ENCODE data around the gene IGFALS. TPM values are rescaled to one million over a fixed set of nuclear protein-coding genes. Genes with fewer than 3 reads are reported as not detected.

Gene IGFALS
- total RNA-seq, 6 donors from 2014 or later: 1.0 to 11.5 (median 3.1) TPM

DNA sequence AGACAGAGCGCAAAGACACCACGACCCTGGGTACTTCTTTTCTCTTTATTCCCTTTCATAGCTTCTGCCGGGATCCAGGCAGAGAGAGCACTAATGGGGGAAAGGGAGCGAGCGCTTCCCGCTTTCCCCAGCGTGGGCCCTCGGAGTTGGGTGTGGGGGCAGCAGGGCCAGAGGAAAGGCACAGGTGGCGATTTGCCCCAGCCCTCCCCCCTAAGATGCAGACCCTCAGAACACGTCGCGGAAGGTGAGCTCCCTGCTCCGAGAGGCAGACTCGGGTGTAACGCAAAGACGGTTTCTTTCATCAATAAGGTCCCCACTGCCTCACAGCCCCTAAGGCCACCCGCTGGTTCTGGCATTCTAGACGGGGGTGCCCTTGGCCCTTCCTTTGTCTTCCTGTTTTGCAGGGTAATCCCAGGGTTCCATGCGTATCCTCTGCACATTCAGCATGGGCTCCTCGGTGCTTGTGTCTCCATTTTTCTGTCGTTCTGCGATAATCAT lies 21.6 kb downstream of the IGFALS start:
- Histone ChIP-seq H3K27ac (peak overlapping the region; percentile 89 to 98 (median 94)), H3K36me3 (peaks cover 5 to 51% (median 38%) of the 10 kb centered on the region in 4 donors), H3K9me3 (no peaks in the 10 kb centered on the region), H3K4me1 (peaks cover 31 to 52% (median 37%) of the 10 kb centered on the region in 4 donors), H3K27me3 (no peaks in the 10 kb centered on the region), H3K4me3 (peak overlapping the region; percentile 74 to 99 (median 98))
- DNase-seq (no peak), ATAC-seq (ENCODE audit: low FRiP score in 2 of 2) (no peak)
- no peak for TF ChIP-seq POLR2A (IDR thresholded peaks at IDR 0.05)
- no peak for TF ChIP-seq POLR2AphosphoS5 (IDR thresholded peaks at IDR 0.05)
- TF ChIP-seq CTCF (IDR thresholded peaks at IDR 0.05): no peak
- no peak for TF ChIP-seq EP300 (IDR thresholded peaks at IDR 0.05)
- WGBS, 2 donors: 9 to 21% methylated on average over 19 to 22 of the region's 22 CpGs

GRCh38 chr16:1771188-1771863 lies 22.2 kb downstream of the IGFALS start, which contains the start of gene NME3:
Gene NME3, minus strand, starts transcription at chr16:1771543. Its CDS starts 9 bp downstream, at chr16:1771534.
- peaks cover 4 to 51% (median 38%) of the 10 kb centered on the region in 4 donors for H3K36me3 ChIP-seq
- ATAC-seq (ENCODE audit: low FRiP score in 2 of 2): peak; percentile 35 to 80
- WGBS, 2 donors: 0 to 1% methylated on average over 11 to 37 of the region's 79 CpGs
- peak within 1 kb of the TSS; percentile 89 to 98 (median 94) for H3K27ac ChIP-seq
- H3K27me3 ChIP-seq: no peaks in the 10 kb centered on the region
- peaks cover 31 to 52% (median 37%) of the 10 kb centered on the region in 4 donors for H3K4me1 ChIP-seq
- no peak for TF ChIP-seq CTCF (IDR thresholded peaks at IDR 0.05)
- peak in 1 of 4 donors; percentile 7 for TF ChIP-seq POLR2A (IDR thresholded peaks at IDR 0.05)
- TF ChIP-seq POLR2AphosphoS5 (IDR thresholded peaks at IDR 0.05): no peak
- peak; percentile 82 to 98 for DNase-seq
- H3K9me3 ChIP-seq: no peaks in the 10 kb centered on the region
- H3K4me3 ChIP-seq: peak within 1 kb of the TSS; percentile 74 to 99 (median 98)

- 14 to 22% methylated on average over 10 to 53 of the region's 81 CpGs for WGBS, 2 donors
- H3K9me3 ChIP-seq: no peaks in the 10 kb centered on the region
- ATAC-seq (ENCODE audit: low FRiP score in 2 of 2) (peak in 1 of 2 donors; percentile 22), DNase-seq (peak; percentile 40 to 91)
- H3K36me3 ChIP-seq: peaks cover 10 to 51% (median 37%) of the 10 kb centered on the region in 4 donors
- H3K27me3 ChIP-seq: no peaks in the 10 kb centered on the region
- H3K27ac ChIP-seq: peak overlapping the region; percentile 89 to 98 (median 94)
- H3K4me3 ChIP-seq: peak overlapping the region; percentile 74 to 99 (median 98)
- H3K4me1 ChIP-seq: peaks cover 31 to 52% (median 37%) of the 10 kb centered on the region in 4 donors
- TF ChIP-seq EP300 (IDR thresholded peaks at IDR 0.05) (no peak), POLR2AphosphoS5 (IDR thresholded peaks at IDR 0.05) (peak in 1 of 2 donors; percentile 22)
These were observed 22.9 kb downstream of the IGFALS start for GRCh38 chr16:1770328-1771187.

DNA sequence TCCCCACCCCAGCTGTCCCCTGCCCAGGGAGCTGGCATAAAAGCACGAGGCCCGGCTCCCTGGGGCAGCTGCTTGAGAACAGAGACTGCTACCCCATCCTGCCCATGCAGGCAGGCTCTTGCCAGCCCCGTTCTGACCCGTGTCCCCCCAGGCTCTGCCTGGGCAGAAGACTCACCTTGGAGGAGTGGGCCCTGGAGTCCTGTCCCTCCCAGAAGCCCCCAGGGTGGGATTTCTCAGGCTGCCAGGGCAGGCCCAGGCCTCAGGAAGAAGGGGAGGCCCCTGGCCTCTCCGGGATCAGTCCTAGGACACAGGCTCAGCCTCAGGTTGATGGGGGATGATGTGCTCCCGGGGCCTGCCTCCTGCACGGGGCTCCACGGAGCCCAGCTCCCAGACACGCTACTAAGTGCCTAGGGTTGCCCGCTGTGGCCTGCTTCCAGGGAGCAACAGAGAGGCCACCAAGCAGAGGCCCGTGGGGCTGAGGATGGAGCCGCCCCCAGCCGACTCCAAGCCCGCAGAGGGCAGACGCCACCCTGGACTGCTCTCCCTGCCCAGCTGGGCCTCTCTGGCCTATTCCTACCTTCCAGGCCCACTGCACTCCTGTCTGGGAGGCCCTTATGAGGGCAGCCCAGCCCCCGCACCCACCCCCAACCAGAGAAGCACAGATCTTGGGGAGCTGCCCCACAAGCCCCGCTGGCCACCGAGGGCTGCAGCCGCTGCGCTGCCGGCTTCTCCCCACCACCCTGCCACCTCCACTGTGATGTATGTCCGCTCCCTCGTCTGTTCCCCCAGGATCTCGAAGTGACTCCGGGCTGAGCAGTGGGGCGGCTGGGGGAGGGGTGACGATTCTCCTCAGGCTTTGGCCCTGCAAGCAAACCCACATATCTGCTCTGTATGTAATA lies 23.9 kb downstream of the IGFALS start:
- Histone ChIP-seq H3K36me3 (peaks cover 14 to 52% (median 40%) of the 10 kb centered on the region in 4 donors), H3K9me3 (no peaks in the 10 kb centered on the region), H3K27ac (peak overlapping the region; percentile 89 to 98 (median 94)), H3K27me3 (no peaks in the 10 kb centered on the region), H3K4me3 (peak overlapping the region in 2 of 4 donors; percentile 74 to 96), H3K4me1 (peaks cover 28 to 45% (median 32%) of the 10 kb centered on the region in 4 donors)
- TF ChIP-seq POLR2AphosphoS5 (IDR thresholded peaks at IDR 0.05) (no peak), EP300 (IDR thresholded peaks at IDR 0.05) (no peak), POLR2A (IDR thresholded peaks at IDR 0.05) (no peak), CTCF (IDR thresholded peaks at IDR 0.05) (no peak)
- DNase-seq (peak in 1 of 2 donors; percentile 83), ATAC-seq (ENCODE audit: low FRiP score in 2 of 2) (no peak)
- WGBS, 2 donors: 83 to 89% methylated on average over 8 to 15 of the region's 27 CpGs
